ENCODE measurements around the gene ZNF581. TPM values are rescaled to one million over a fixed set of nuclear protein-coding genes. Genes with fewer than 3 reads are reported as not detected.

Gene ZNF581
- total RNA-seq, 1 donor from 2014 or later, result 15.5 TPM

DNA sequence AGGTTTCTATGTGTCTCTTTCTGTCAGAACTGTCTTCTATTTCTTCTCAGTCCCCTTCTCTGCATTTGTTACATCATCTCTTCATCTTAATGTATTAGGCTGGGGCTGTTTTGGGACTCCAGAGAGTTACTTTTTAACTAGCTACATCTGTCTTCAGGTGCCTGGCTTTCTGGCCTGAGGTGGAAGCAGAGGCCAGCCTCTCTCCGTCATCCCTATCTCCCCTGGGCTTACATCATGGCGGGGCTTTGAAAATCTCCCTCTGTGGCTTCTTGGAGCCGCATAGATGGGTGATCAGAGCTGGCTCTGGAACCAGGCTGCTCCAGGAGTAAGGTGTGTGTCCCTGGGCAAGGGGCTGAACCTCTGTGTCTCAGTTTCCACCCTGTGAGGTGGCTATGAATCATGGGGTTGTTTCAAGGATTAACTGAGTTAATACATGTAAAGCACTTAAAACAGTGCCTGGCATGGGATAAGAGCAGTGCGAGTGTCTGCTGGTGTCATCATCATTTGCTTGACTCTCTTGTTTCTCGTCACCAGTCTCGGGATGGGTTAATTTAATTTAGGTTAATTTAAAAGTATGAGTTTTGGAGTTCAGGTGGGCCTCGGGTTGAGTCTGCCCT is 33.5 kb downstream of the ZNF581 start:
- Histone ChIP-seq H3K9me3 (no peaks in the 10 kb centered on the region), H3K4me1 (peaks cover 66% of the 10 kb centered on the region), H3K4me3 (peak overlapping the region in 1 of 2 donors; percentile 71), H3K27ac (no peak overlapping the region), H3K36me3 (peaks cover 0 to 50% of the 10 kb centered on the region in 2 donors), H3K27me3 (no peaks in the 10 kb centered on the region)
- intact Hi-C loops (cut with DNase I), result no loop called here
- no peak for TF ChIP-seq POLR2AphosphoS5 (IDR thresholded peaks at IDR 0.05; ENCODE audit: insufficient read depth in 1 of 2, low read depth in 1 of 2)
- no peak for TF ChIP-seq POLR2A (IDR thresholded peaks at IDR 0.05)
- TF ChIP-seq, protein P1, sequence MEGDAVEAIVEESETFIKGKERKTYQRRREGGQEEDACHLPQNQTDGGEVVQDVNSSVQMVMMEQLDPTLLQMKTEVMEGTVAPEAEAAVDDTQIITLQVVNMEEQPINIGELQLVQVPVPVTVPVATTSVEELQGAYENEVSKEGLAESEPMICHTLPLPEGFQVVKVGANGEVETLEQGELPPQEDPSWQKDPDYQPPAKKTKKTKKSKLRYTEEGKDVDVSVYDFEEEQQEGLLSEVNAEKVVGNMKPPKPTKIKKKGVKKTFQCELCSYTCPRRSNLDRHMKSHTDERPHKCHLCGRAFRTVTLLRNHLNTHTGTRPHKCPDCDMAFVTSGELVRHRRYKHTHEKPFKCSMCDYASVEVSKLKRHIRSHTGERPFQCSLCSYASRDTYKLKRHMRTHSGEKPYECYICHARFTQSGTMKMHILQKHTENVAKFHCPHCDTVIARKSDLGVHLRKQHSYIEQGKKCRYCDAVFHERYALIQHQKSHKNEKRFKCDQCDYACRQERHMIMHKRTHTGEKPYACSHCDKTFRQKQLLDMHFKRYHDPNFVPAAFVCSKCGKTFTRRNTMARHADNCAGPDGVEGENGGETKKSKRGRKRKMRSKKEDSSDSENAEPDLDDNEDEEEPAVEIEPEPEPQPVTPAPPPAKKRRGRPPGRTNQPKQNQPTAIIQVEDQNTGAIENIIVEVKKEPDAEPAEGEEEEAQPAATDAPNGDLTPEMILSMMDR (IDR thresholded peaks at IDR 0.05), result no peak
- no peak for DNase-seq (ENCODE audit: extremely low spot score in 2 of 2)

DNA sequence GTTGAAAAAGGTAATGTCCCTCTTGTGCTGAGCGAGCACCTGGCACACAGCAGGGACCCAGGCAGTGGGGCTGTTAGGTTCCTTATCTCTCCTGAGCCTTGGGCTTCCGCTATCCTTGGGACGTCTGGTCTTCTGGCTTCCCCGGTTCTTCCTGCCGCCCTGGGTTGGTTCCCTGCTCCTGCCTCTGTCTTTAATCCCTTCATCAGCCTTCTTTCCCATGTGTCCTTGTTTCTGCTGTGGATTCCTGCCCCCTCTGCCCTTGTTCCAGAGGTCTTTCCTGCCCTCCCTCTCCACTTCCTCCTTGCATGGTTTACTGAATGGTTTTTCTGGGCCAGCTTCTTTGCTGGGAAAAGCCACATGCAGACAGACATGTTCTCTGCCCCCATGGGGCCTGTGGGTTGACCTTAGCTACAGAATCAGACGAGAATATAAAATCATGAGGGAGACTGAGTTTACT is 34.2 kb downstream of the ZNF581 start:
- Histone ChIP-seq H3K27me3 (no peaks in the 10 kb centered on the region), H3K36me3 (peaks cover 0 to 52% of the 10 kb centered on the region in 2 donors), H3K9me3 (no peaks in the 10 kb centered on the region), H3K4me1 (peaks cover 66% of the 10 kb centered on the region), H3K4me3 (no peak overlapping the region), H3K27ac (no peak overlapping the region)
- no peak for TF ChIP-seq POLR2AphosphoS5 (IDR thresholded peaks at IDR 0.05; ENCODE audit: insufficient read depth in 1 of 2, low read depth in 1 of 2)
- no peak for TF ChIP-seq POLR2A (IDR thresholded peaks at IDR 0.05)
- TF ChIP-seq, protein P1 (IDR thresholded peaks at IDR 0.05), result no peak
- DNase-seq (ENCODE audit: extremely low spot score in 2 of 2), result no peak
- intact Hi-C loops (cut with DNase I), result no loop called here

DNA sequence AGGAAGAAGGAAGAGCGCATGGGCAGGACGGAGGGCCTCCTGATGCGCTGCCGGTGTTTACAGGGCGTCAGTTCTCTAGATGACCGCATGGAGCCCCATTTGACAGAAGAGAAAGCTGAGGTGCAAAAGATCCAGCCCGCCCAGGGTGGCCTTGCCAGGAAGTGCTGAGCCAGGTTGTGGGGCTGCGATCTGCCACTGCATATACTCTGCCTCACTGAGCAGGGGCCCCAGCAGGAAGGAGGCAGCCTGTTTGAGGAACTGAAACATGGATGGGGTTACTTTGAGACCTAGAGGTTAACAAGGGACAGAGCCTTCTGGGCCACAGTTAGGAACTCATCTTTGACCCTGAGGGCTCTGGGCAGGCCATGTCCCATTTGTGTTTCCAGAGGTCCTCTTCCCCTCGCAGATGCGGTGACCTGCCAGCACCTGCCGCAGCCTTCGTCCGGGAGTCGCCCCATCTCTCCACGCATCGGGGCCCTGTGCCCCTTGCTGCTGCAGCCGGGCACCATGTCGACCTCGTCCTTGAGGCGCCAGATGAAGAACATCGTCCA is 34.7 kb downstream of the ZNF581 start:
- TF ChIP-seq POLR2A (IDR thresholded peaks at IDR 0.05), result no peak
- TF ChIP-seq, protein P1 (IDR thresholded peaks at IDR 0.05), result no peak
- no peak for TF ChIP-seq POLR2AphosphoS5 (IDR thresholded peaks at IDR 0.05; ENCODE audit: insufficient read depth in 1 of 2, low read depth in 1 of 2)
- Histone ChIP-seq H3K4me3 (no peak overlapping the region), H3K36me3 (peaks cover 0 to 52% of the 10 kb centered on the region in 2 donors), H3K9me3 (no peaks in the 10 kb centered on the region), H3K27me3 (no peaks in the 10 kb centered on the region), H3K4me1 (peaks cover 66% of the 10 kb centered on the region), H3K27ac (no peak overlapping the region)
- no peak for DNase-seq (ENCODE audit: extremely low spot score in 2 of 2)
- intact Hi-C loops (cut with DNase I), result no loop called here

DNA sequence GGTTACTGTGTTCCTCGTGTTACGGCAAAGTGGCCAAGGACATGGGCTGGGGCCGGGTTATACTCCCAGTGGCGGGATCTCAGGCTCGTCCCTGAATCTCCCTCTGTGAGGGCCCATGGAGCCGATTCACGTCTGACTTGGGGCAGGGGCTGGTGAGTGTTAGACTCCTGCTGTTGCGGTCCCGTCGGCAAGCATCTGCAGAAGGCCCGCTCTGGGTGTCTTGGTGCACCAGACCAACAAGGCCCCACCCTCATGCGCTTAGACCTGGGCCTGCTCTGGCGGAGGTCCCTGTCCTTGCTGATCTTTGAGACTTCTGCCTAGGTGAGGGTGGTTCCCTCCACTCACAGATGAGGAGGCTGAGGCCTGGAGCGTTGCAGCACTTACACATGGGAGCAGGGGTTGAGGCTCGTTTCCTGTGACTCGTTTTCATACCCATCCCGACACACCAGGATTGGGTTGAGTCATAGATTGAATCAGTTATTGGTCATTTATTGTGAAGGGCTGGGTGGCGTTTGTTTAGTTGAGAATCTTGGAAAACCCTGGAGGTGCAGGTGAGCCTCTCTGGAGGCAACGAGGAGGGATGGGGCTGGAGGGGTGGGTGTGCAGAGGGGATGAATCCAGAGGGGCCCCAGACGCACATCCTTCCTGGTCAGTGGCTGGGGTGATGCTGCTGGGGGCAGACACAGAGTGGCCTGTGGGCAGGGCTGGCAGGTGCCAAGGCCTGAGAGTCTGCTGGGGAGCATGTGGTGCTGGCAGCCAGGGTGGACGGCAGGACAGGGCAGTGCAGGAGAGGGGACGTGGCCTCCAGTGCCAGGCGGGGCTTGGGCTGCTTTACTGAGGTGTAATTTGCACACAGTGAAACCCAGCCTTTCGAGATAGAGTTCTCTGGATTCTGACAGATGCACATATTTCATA is 36.2 kb downstream of the ZNF581 start:
- Histone ChIP-seq H3K9me3 (no peaks in the 10 kb centered on the region), H3K27ac (no peak overlapping the region), H3K4me3 (no peak overlapping the region), H3K4me1 (peaks cover 55% of the 10 kb centered on the region), H3K27me3 (no peaks in the 10 kb centered on the region), H3K36me3 (peaks cover 0 to 51% of the 10 kb centered on the region in 2 donors)
- TF ChIP-seq, protein P1 (IDR thresholded peaks at IDR 0.05), result no peak
- TF ChIP-seq POLR2A (IDR thresholded peaks at IDR 0.05), result no peak
- no peak for TF ChIP-seq POLR2AphosphoS5 (IDR thresholded peaks at IDR 0.05; ENCODE audit: insufficient read depth in 1 of 2, low read depth in 1 of 2)
- no peak for DNase-seq (ENCODE audit: extremely low spot score in 2 of 2)
- intact Hi-C loops (cut with DNase I), result no loop called here
